Measurements from ENCODE around the gene DIPK2A.

DIPK2A gene

DNA sequence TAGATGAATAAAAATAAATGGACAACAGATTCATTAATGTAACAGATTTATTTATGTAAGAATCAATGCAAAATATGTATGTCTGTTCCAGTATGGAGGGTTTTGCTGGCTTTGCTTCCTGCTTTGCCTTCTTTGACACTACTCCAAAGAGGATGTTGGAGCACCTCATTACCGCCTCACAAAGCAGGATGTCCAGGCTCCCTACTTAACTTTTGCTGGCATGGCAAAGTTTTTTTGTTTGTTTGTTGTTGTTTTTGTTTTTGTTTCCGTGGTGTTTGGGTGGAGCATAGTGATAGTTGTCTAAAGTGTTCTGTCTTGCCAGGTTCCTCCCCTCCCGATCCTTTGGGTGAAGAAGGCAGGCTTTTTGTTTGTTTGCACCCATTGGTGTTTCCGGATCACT, 38.7 kb downstream of the DIPK2A start:
- H3K4me3 ChIP-seq (ENCODE audit: low read depth, low read length), result no peak overlapping the region
- no peak for DNase-seq (ENCODE audit: low read depth)
- TF ChIP-seq, protein P1, sequence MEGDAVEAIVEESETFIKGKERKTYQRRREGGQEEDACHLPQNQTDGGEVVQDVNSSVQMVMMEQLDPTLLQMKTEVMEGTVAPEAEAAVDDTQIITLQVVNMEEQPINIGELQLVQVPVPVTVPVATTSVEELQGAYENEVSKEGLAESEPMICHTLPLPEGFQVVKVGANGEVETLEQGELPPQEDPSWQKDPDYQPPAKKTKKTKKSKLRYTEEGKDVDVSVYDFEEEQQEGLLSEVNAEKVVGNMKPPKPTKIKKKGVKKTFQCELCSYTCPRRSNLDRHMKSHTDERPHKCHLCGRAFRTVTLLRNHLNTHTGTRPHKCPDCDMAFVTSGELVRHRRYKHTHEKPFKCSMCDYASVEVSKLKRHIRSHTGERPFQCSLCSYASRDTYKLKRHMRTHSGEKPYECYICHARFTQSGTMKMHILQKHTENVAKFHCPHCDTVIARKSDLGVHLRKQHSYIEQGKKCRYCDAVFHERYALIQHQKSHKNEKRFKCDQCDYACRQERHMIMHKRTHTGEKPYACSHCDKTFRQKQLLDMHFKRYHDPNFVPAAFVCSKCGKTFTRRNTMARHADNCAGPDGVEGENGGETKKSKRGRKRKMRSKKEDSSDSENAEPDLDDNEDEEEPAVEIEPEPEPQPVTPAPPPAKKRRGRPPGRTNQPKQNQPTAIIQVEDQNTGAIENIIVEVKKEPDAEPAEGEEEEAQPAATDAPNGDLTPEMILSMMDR (IDR thresholded peaks at IDR 0.05; ENCODE audit: low read depth, low read length, missing control alignments), result no peak
- in situ Hi-C loops (cut with HindIII; ENCODE audit: low sequenced_read_pairs), result no loop called here

DNA sequence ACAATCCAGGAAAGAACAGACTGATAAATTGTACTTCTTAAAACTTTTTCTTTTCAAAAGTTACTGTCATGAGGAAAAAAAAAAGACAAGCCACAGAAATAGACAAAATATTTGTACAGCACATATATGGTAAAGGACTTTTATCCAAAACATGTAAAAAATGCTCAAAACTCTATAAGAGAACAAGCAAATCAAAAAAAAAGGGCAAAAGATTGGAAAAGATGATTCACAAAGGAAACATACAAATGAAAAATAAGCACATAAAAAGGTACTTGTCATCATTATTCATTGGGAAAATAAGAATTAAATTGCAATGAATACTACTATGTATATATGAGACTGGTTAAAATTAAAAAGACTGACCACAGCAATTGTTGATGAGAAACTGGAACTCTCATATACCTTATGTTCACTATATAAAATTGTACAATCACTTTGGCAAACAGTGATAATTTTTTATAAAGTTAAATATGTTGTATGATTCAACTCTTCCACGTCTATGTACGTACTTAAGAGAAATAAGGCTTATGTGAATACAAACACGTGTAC, 39.7 kb downstream of the DIPK2A start:
- no peak for DNase-seq (ENCODE audit: low read depth)

DNA sequence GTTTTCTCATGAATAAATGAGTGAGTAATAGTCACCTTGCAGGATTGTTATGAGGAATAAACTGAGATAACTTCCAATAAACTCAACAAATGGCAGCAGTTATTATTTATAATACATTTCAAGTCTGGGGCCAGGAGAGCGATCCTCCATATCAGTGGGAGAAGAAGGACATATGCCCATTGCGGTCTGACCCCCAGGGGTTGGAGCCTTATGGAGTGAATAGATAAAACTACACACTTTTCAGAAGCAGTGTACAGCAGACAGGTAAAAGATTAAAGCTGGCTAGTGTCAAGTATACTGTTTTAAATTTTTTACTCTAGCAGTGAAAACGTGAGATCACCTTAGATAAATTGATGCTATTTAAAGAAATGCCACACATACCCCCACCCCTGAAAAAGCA, 43.5 kb downstream of the DIPK2A start:
- no peak overlapping the region for H3K4me3 ChIP-seq (ENCODE audit: low read depth, low read length)
- TF ChIP-seq, protein P1 (IDR thresholded peaks at IDR 0.05; ENCODE audit: low read depth, low read length, missing control alignments), result no peak
- in situ Hi-C loops (cut with HindIII; ENCODE audit: low sequenced_read_pairs), result no loop called here
- DNase-seq (ENCODE audit: low read depth), result no peak

More for the DNA sequence above, 39.7 kb downstream of the DIPK2A start:
- TF ChIP-seq, protein P1 (IDR thresholded peaks at IDR 0.05; ENCODE audit: low read depth, low read length, missing control alignments), result no peak
- H3K4me3 ChIP-seq (ENCODE audit: low read depth, low read length), result no peak overlapping the region
- in situ Hi-C loops (cut with HindIII; ENCODE audit: low sequenced_read_pairs), result no loop called here

DNA sequence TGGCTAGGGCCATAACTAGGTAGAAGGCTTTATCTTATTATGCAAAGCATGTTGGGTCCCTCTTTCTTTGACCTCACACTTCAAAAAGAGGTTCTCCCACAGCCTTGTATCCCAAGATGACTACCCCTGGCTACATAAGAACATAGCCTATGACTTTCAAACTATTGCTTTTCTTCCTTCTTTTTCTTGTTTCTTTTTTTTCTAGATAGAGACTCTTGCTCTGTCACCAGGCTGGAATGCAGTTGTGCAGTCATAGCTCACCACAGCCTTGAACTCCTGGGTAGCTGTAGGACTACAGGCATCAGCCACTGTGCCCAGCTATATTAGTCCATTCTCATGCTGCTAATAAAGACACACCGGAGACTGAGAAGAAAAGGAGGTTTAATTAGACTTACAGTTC, 47.2 kb downstream of the DIPK2A start:
- no peak overlapping the region for H3K4me3 ChIP-seq (ENCODE audit: low read depth, low read length)
- TF ChIP-seq, protein P1 (IDR thresholded peaks at IDR 0.05; ENCODE audit: low read depth, low read length, missing control alignments), result no peak
- peak; percentile 73 for DNase-seq (ENCODE audit: low read depth)
- in situ Hi-C loops (cut with HindIII; ENCODE audit: low sequenced_read_pairs), result no loop called here

Measured in astrocyte of the cerebellum (primary cell).